ENCODE data around the gene PCBP3. TPM values are rescaled to one million over a fixed set of nuclear protein-coding genes. Genes with fewer than 3 reads are reported as not detected.

The PCBP3 gene
- total and polyA plus RNA-seq, 4 donors, result 0.36 to 1.6 (median 0.42) TPM

- Histone ChIP-seq H3K36me3 (ENCODE audit: control insufficient read depth in 4 of 4, insufficient read depth in 3 of 4, low read depth in 1 of 4, low read length in 3 of 4) (no peaks in the 10 kb centered on the region), H3K4me3 (ENCODE audit: low read depth in 1 of 3, low read length in 3 of 3) (no peak overlapping the region), H3K27me3 (ENCODE audit: control insufficient read depth in 4 of 4, insufficient read depth in 4 of 4, low read length in 3 of 4) (peaks cover 0 to 7% (median 2%) of the 10 kb centered on the region in 4 donors), H3K9me3 (ENCODE audit: control insufficient read depth in 4 of 4, low read length in 3 of 4) (no peaks in the 10 kb centered on the region), H3K4me1 (ENCODE audit: control insufficient read depth in 4 of 4, insufficient read depth in 4 of 4, low read length in 3 of 4) (peaks cover 24 to 37% (median 30%) of the 10 kb centered on the region in 4 donors), H3K9ac (ENCODE audit: low read depth in 1 of 2, low read length in 2 of 2) (no peak overlapping the region), H3K27ac (ENCODE audit: low read depth in 1 of 2, low read length in 2 of 2) (no peak overlapping the region)
- TF ChIP-seq, protein P1, sequence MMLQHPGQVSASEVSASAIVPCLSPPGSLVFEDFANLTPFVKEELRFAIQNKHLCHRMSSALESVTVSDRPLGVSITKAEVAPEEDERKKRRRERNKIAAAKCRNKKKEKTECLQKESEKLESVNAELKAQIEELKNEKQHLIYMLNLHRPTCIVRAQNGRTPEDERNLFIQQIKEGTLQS (IDR thresholded peaks at IDR 0.05), result no peak
- TF ChIP-seq TAF1 (conservative IDR thresholded peaks at IDR 0.05), result no peak
- DNase-seq (ENCODE audit: low spot score), result no peak
- 37% methylated on average over 5 of the region's 5 CpGs for WGBS
Observed at GRCh38 chr21:45977396-45977795, 333.9 kb downstream of the PCBP3 start.

- Histone ChIP-seq H3K4me3 (ENCODE audit: low read depth in 1 of 3, low read length in 3 of 3) (no peak overlapping the region), H3K9me3 (ENCODE audit: control insufficient read depth in 4 of 4, low read length in 3 of 4) (no peaks in the 10 kb centered on the region), H3K4me1 (ENCODE audit: control insufficient read depth in 4 of 4, insufficient read depth in 4 of 4, low read length in 3 of 4) (peaks cover 12 to 31% (median 19%) of the 10 kb centered on the region in 4 donors), H3K27me3 (ENCODE audit: control insufficient read depth in 4 of 4, insufficient read depth in 4 of 4, low read length in 3 of 4) (peaks cover 0 to 7% (median 2%) of the 10 kb centered on the region in 4 donors), H3K9ac (ENCODE audit: low read depth in 1 of 2, low read length in 2 of 2) (no peak overlapping the region), H3K36me3 (ENCODE audit: control insufficient read depth in 4 of 4, insufficient read depth in 3 of 4, low read depth in 1 of 4, low read length in 3 of 4) (peaks cover 0 to 2% (median 0%) of the 10 kb centered on the region in 4 donors), H3K27ac (ENCODE audit: low read depth in 1 of 2, low read length in 2 of 2) (no peak overlapping the region)
- 61% methylated on average over 20 of the region's 20 CpGs for WGBS
- TF ChIP-seq NR2F2 (IDR thresholded peaks at IDR 0.05) (no peak), GABPA (IDR thresholded peaks at IDR 0.05 in 1 of 2, conservative IDR thresholded peaks at IDR 0.05 in 1 of 2) (no peak), FOXA2 (IDR thresholded peaks at IDR 0.05) (no peak), REST (IDR thresholded peaks at IDR 0.05) (no peak), HNF4A (conservative IDR thresholded peaks at IDR 0.05) (no peak), FOXA1 (IDR thresholded peaks at IDR 0.05) (no peak), CTCF (IDR thresholded peaks at IDR 0.05; ENCODE audit: low read depth, low read length, missing input control) (no peak), HNF4G (IDR thresholded peaks at IDR 0.05) (no peak), EGR1 (IDR thresholded peaks at IDR 0.05; ENCODE audit: low read depth in 2 of 2) (no peak), JUND (IDR thresholded peaks at IDR 0.05) (no peak), MAX (IDR thresholded peaks at IDR 0.05) (no peak), SP1 (IDR thresholded peaks at IDR 0.05) (no peak), RXRA (IDR thresholded peaks at IDR 0.05) (no peak), YY1 (IDR thresholded peaks at IDR 0.05) (no peak), TAF1 (conservative IDR thresholded peaks at IDR 0.05) (no peak)
- TF ChIP-seq, protein P2, sequence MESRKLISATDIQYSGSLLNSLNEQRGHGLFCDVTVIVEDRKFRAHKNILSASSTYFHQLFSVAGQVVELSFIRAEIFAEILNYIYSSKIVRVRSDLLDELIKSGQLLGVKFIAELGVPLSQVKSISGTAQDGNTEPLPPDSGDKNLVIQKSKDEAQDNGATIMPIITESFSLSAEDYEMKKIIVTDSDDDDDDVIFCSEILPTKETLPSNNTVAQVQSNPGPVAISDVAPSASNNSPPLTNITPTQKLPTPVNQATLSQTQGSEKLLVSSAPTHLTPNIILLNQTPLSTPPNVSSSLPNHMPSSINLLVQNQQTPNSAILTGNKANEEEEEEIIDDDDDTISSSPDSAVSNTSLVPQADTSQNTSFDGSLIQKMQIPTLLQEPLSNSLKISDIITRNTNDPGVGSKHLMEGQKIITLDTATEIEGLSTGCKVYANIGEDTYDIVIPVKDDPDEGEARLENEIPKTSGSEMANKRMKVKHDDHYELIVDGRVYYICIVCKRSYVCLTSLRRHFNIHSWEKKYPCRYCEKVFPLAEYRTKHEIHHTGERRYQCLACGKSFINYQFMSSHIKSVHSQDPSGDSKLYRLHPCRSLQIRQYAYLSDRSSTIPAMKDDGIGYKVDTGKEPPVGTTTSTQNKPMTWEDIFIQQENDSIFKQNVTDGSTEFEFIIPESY (IDR thresholded peaks at IDR 0.05), result no peak
- TF ChIP-seq, protein P1 (IDR thresholded peaks at IDR 0.05), result no peak
- DNase-seq (ENCODE audit: low spot score), result no peak
Observed at GRCh38 chr21:45979141-45979631, 335.7 kb downstream of the PCBP3 start.
